WTC11 (cell line): ENCODE measurements around the gene PARD3B. TPM values are rescaled to one million over a fixed set of nuclear protein-coding genes. Genes with fewer than 3 reads are reported as not detected.

Experiments
- ATAC-seq: fragments of 200-7000 bp; cut with Tn5 transposase; 2 replicates; pipeline ENCODE4 v1.10.0; 2021; ENCODE audit warnings: mild to moderate bottlenecking, moderate library complexity
- CTCF ChIA-PET: fragments of 300-600 bp; sonication (Branson Sonifier 250); formaldehyde crosslinking; loops from one replicate; lab custom pipeline; 2021; ENCODE audit warnings: antibody characterized with exemption; lab: Charles Lee
- POLR2A ChIA-PET: fragments of 350-600 bp; sonication (Branson Sonifier 250); formaldehyde crosslinking; loops from one replicate; lab custom pipeline; 2021; ENCODE audit warnings: antibody characterized with exemption; lab: Charles Lee
- DNase-seq: peaks from one replicate; pipeline ENCODE4 v3.0.0; 2021; ENCODE audit warnings: low spot score
- H3K27ac Mint-ChIP-seq: 2 replicates; pipeline ENCODE4 v1.8.0; 2021; ENCODE audit warnings: mixed read lengths
- H3K27me3 Mint-ChIP-seq: 2 replicates; pipeline ENCODE4 v1.8.0; 2021; ENCODE audit warnings: low read depth, mild to moderate bottlenecking, moderate library complexity, mixed read lengths
- H3K36me3 Mint-ChIP-seq: 2 replicates; pipeline ENCODE4 v1.8.0; 2021; ENCODE audit warnings: mixed read lengths
- H3K4me1 Mint-ChIP-seq: 2 replicates; pipeline ENCODE4 v1.8.0; 2022; ENCODE audit warnings: mixed read lengths
- H3K4me3 Mint-ChIP-seq: 2 replicates; pipeline ENCODE4 v1.8.0; 2021; ENCODE audit warnings: mild to moderate bottlenecking, moderate library complexity, mixed read lengths
- H3K9me3 Mint-ChIP-seq: 2 replicates; pipeline ENCODE4 v1.8.0; 2021; ENCODE audit warnings: mixed read lengths
- ATF1 ChIP-seq: sonication (generic); formaldehyde crosslinking; IDR thresholded peaks from 2 replicates; pipeline ENCODE4 v1.8.1; 2023; ENCODE audit warnings: mild to moderate bottlenecking, moderate library complexity, missing genetic modification reagents
- EMX1 ChIP-seq: fragments of 250-450 bp; sonication (Bioruptor Pico); IDR thresholded peaks from 2 replicates; pipeline ENCODE4 v1.8.0; 2021; ENCODE audit warnings: mild to moderate bottlenecking
- ESRRA ChIP-seq: sonication (generic); formaldehyde crosslinking; IDR thresholded peaks from 2 replicates; pipeline ENCODE4 v1.8.1; 2022; ENCODE audit warnings: mild to moderate bottlenecking, missing genetic modification reagents, borderline replicate concordance
- FOXJ3 ChIP-seq: sonication (generic); formaldehyde crosslinking; IDR thresholded peaks from 2 replicates; pipeline ENCODE4 v1.9.0; 2021; ENCODE audit warnings: missing genetic modification reagents, mild to moderate bottlenecking, borderline replicate concordance
- FOXP1 ChIP-seq: sonication (generic); formaldehyde crosslinking; IDR thresholded peaks from 2 replicates; pipeline ENCODE4 v1.8.0; 2022; ENCODE audit warnings: missing genetic modification reagents, mild to moderate bottlenecking, moderate library complexity, borderline replicate concordance
- GTF2I ChIP-seq: fragments of 250-450 bp; sonication (Bioruptor Pico); conservative IDR thresholded peaks from 2 replicates; pipeline ENCODE4 v1.4.0; 2021; ENCODE audit warnings: mild to moderate bottlenecking
- NFATC4 ChIP-seq: fragments of 250-450 bp; sonication (Bioruptor Pico); IDR thresholded peaks from 2 replicates; pipeline ENCODE4 v1.9.0; 2021; ENCODE audit warnings: mild to moderate bottlenecking
- NR2C2 ChIP-seq: sonication (generic); formaldehyde crosslinking; IDR thresholded peaks from 2 replicates; pipeline ENCODE4 v1.8.0; 2022; ENCODE audit warnings: mild to moderate bottlenecking, missing genetic modification reagents
- RORB ChIP-seq: fragments of 250-450 bp; sonication (Bioruptor Pico); IDR thresholded peaks from 2 replicates; pipeline ENCODE4 v1.9.0; 2021; ENCODE audit warnings: mild to moderate bottlenecking
- TP53 ChIP-seq: sonication (generic); formaldehyde crosslinking; IDR thresholded peaks from 2 replicates; pipeline ENCODE4 v1.8.1; 2023; ENCODE audit warnings: mild to moderate bottlenecking, missing genetic modification reagents
- ZBTB21 ChIP-seq: sonication (generic); formaldehyde crosslinking; IDR thresholded peaks from 2 replicates; pipeline ENCODE4 v1.8.1; 2023; ENCODE audit warnings: mild to moderate bottlenecking, missing genetic modification reagents, borderline replicate concordance
- ZNF121 ChIP-seq: sonication (generic); formaldehyde crosslinking; IDR thresholded peaks from 2 replicates; pipeline ENCODE4 v1.8.0; 2023; ENCODE audit warnings: missing genetic modification reagents
- ZNF138 ChIP-seq: sonication (generic); formaldehyde crosslinking; conservative IDR thresholded peaks from 2 replicates; pipeline ENCODE4 v1.8.1; 2022; ENCODE audit warnings: mild to moderate bottlenecking, moderate library complexity, missing genetic modification reagents
- ZNF219 ChIP-seq: sonication (generic); formaldehyde crosslinking; IDR thresholded peaks from 2 replicates; pipeline ENCODE4 v1.8.0; 2023; ENCODE audit warnings: missing genetic modification reagents, mild to moderate bottlenecking, borderline replicate concordance
- ZNF396 ChIP-seq: fragments of 250-450 bp; sonication (Bioruptor Pico); IDR thresholded peaks from 2 replicates; pipeline ENCODE4 v1.8.0; 2021; ENCODE audit warnings: mild to moderate bottlenecking, moderate library complexity, borderline replicate concordance
- ZNF671 ChIP-seq: fragments of 250-450 bp; sonication (Bioruptor Pico); IDR thresholded peaks from 2 replicates; pipeline ENCODE4 v1.8.0; 2021; ENCODE audit warnings: mild to moderate bottlenecking
- total RNA-seq: library from RNA; stranded (reverse); gene quantifications from 3 replicates; pipeline ENCODE4 v1.2.3, GENCODE V29; 2021
- TF ChIP-seq, protein P1 (sequence below): sonication (generic); formaldehyde crosslinking; IDR thresholded peaks from 2 replicates; pipeline ENCODE4 v1.8.1; 2023; ENCODE audit warnings: mild to moderate bottlenecking, missing genetic modification reagents, moderate library complexity
- TF ChIP-seq, protein P2 (sequence below): sonication (generic); formaldehyde crosslinking; IDR thresholded peaks from 2 replicates; pipeline ENCODE4 v1.8.1; 2022; ENCODE audit warnings: mild to moderate bottlenecking, moderate library complexity, missing genetic modification reagents
- TF ChIP-seq, protein P3 (sequence below): sonication (generic); formaldehyde crosslinking; IDR thresholded peaks from 2 replicates; pipeline ENCODE4 v1.8.1; 2023; ENCODE audit warnings: mild to moderate bottlenecking, missing genetic modification reagents, moderate library complexity
- TF ChIP-seq, protein P4 (sequence below): sonication (generic); formaldehyde crosslinking; IDR thresholded peaks from 2 replicates; pipeline ENCODE4 v1.8.0; 2022; ENCODE audit warnings: mild to moderate bottlenecking, missing genetic modification reagents
- TF ChIP-seq, protein P5 (sequence below): fragments of 250-450 bp; sonication (Bioruptor Pico); IDR thresholded peaks from 2 replicates; pipeline ENCODE4 v2.1.2; 2022; ENCODE audit warnings: mild to moderate bottlenecking, moderate library complexity
- TF ChIP-seq, protein P6 (sequence below): sonication (generic); formaldehyde crosslinking; IDR thresholded peaks from 2 replicates; pipeline ENCODE4 v1.8.1; 2022; ENCODE audit warnings: low read depth, mild to moderate bottlenecking, moderate library complexity, missing genetic modification reagents, borderline replicate concordance
- TF ChIP-seq, protein P7 (sequence below): sonication (generic); formaldehyde crosslinking; IDR thresholded peaks from 2 replicates; pipeline ENCODE4 v1.8.1; 2022; ENCODE audit warnings: low read depth, missing genetic modification reagents, borderline replicate concordance
- TF ChIP-seq, protein P8 (sequence below): fragments of 250-450 bp; sonication (Bioruptor Pico); IDR thresholded peaks from 2 replicates; pipeline ENCODE4 v1.9.0; 2021; ENCODE audit warnings: mild to moderate bottlenecking

The PARD3B gene
- total RNA-seq, 1 experiment from 2014 or later, result 5.6 TPM

DNA sequence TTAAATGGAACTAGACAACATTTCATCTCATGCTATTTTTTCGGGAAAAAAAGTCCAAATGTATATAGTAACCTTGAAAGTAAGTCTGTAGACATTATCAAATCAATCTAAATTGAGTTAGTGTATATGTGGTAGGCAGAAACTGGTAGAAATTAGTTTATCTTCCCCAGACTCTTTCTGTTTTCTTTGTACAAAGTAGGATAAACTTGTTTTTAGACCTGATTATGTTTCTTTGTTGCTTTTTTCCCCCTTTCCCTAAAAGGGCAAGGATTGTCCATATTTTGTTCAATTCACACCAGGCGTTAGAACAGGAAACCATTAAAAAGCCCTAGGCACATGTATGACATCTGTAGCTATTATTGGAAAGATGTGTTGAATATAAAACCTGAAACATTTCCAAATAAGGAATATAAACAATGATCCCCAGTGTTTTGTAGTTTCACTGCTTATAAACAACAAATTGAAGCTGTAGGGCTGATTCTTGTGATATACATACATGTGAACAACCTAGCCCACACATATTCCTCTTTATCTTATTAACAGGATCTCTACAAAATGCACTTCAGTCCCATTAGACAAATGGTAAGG lies 528.3 kb downstream of the PARD3B start:
- no peak for DNase-seq
- Mint-ChIP-seq H3K36me3 (no peaks in the 10 kb centered on the region), H3K4me1 (peaks cover 27% of the 10 kb centered on the region), H3K27me3 (no peaks in the 10 kb centered on the region), H3K4me3 (no peak overlapping the region), H3K27ac (no peak overlapping the region), H3K9me3 (no peaks in the 10 kb centered on the region)
- no peak for TF ChIP-seq ZBTB21 (CRISPR knock-in tag)
- no peak for TF ChIP-seq ZNF671 (CRISPR knock-in tag)
- no peak for TF ChIP-seq NFATC4 (CRISPR knock-in tag)
- no peak for TF ChIP-seq RORB
- TF ChIP-seq, protein P1, sequence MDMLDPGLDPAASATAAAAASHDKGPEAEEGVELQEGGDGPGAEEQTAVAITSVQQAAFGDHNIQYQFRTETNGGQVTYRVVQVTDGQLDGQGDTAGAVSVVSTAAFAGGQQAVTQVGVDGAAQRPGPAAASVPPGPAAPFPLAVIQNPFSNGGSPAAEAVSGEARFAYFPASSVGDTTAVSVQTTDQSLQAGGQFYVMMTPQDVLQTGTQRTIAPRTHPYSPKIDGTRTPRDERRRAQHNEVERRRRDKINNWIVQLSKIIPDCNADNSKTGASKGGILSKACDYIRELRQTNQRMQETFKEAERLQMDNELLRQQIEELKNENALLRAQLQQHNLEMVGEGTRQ (CRISPR knock-in tag), result no peak
- TF ChIP-seq, protein P2, sequence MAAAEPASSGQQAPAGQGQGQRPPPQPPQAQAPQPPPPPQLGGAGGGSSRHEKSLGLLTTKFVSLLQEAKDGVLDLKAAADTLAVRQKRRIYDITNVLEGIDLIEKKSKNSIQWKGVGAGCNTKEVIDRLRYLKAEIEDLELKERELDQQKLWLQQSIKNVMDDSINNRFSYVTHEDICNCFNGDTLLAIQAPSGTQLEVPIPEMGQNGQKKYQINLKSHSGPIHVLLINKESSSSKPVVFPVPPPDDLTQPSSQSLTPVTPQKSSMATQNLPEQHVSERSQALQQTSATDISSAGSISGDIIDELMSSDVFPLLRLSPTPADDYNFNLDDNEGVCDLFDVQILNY (CRISPR knock-in tag), result no peak
- no peak for TF ChIP-seq FOXP1 (CRISPR knock-in tag)
- TF ChIP-seq, protein P3, sequence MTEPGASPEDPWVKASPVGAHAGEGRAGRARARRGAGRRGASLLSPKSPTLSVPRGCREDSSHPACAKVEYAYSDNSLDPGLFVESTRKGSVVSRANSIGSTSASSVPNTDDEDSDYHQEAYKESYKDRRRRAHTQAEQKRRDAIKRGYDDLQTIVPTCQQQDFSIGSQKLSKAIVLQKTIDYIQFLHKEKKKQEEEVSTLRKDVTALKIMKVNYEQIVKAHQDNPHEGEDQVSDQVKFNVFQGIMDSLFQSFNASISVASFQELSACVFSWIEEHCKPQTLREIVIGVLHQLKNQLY (CRISPR knock-in tag), result no peak
- no peak for ATAC-seq
- CTCF ChIA-PET, result no interaction called here
- POLR2A ChIA-PET, result no interaction called here

DNA sequence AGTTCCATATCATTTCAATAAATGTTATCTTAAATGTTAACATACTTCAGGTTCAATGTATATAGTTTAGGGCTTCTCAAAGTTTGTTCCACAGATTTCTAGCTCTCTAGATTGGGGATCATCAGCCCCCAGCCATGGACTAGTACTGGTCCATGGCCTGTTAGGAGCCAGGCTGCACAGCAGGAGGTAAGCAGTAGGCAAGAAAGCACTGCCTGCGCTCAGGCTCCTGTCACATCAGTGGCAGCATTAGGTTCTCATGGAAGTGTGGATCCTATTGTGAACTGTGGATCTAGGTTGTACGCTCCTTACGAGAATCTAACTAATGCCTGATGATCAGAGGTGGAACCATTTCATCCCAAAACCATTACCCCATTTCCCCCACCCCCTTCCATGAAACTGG lies 531.1 kb downstream of the PARD3B start:
- TF ChIP-seq, protein P4, sequence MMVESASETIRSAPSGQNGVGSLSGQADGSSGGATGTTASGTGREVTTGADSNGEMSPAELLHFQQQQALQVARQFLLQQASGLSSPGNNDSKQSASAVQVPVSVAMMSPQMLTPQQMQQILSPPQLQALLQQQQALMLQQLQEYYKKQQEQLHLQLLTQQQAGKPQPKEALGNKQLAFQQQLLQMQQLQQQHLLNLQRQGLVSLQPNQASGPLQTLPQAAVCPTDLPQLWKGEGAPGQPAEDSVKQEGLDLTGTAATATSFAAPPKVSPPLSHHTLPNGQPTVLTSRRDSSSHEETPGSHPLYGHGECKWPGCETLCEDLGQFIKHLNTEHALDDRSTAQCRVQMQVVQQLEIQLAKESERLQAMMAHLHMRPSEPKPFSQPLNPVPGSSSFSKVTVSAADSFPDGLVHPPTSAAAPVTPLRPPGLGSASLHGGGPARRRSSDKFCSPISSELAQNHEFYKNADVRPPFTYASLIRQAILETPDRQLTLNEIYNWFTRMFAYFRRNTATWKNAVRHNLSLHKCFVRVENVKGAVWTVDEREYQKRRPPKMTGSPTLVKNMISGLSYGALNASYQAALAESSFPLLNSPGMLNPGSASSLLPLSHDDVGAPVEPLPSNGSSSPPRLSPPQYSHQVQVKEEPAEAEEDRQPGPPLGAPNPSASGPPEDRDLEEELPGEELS (CRISPR knock-in tag), result no peak
- TF ChIP-seq, protein P5, sequence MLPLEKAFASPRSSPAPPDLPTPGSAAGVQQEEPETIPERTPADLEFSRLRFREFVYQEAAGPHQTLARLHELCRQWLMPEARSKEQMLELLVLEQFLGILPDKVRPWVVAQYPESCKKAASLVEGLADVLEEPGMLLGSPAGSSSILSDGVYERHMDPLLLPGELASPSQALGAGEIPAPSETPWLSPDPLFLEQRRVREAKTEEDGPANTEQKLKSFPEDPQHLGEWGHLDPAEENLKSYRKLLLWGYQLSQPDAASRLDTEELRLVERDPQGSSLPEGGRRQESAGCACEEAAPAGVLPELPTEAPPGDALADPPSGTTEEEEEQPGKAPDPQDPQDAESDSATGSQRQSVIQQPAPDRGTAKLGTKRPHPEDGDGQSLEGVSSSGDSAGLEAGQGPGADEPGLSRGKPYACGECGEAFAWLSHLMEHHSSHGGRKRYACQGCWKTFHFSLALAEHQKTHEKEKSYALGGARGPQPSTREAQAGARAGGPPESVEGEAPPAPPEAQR (CRISPR knock-in tag), result no peak
- TF ChIP-seq ZNF396 (no peak), FOXP1 (CRISPR knock-in tag) (no peak), ZNF219 (CRISPR knock-in tag) (no peak), GTF2I (CRISPR knock-in tag) (no peak), ESRRA (no peak), ZNF121 (CRISPR knock-in tag) (no peak), TP53 (CRISPR knock-in tag) (no peak), ATF1 (CRISPR knock-in tag) (no peak), ZNF138 (no peak), EMX1 (CRISPR knock-in tag) (no peak), FOXJ3 (CRISPR knock-in tag) (no peak), NR2C2 (CRISPR knock-in tag) (no peak)
- TF ChIP-seq, protein P6, sequence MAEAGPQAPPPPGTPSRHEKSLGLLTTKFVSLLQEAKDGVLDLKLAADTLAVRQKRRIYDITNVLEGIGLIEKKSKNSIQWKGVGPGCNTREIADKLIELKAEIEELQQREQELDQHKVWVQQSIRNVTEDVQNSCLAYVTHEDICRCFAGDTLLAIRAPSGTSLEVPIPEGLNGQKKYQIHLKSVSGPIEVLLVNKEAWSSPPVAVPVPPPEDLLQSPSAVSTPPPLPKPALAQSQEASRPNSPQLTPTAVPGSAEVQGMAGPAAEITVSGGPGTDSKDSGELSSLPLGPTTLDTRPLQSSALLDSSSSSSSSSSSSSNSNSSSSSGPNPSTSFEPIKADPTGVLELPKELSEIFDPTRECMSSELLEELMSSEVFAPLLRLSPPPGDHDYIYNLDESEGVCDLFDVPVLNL (CRISPR knock-in tag), result no peak
- TF ChIP-seq, protein P7, sequence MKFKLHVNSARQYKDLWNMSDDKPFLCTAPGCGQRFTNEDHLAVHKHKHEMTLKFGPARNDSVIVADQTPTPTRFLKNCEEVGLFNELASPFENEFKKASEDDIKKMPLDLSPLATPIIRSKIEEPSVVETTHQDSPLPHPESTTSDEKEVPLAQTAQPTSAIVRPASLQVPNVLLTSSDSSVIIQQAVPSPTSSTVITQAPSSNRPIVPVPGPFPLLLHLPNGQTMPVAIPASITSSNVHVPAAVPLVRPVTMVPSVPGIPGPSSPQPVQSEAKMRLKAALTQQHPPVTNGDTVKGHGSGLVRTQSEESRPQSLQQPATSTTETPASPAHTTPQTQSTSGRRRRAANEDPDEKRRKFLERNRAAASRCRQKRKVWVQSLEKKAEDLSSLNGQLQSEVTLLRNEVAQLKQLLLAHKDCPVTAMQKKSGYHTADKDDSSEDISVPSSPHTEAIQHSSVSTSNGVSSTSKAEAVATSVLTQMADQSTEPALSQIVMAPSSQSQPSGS (CRISPR knock-in tag), result no peak
- TF ChIP-seq, protein P8, sequence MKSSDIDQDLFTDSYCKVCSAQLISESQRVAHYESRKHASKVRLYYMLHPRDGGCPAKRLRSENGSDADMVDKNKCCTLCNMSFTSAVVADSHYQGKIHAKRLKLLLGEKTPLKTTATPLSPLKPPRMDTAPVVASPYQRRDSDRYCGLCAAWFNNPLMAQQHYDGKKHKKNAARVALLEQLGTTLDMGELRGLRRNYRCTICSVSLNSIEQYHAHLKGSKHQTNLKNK, result no peak
- TF ChIP-seq, protein P2 (CRISPR knock-in tag), result no peak
- CTCF ChIA-PET, result no interaction called here
- POLR2A ChIA-PET, result no interaction called here
- Mint-ChIP-seq H3K27ac (no peak overlapping the region), H3K9me3 (no peaks in the 10 kb centered on the region), H3K36me3 (no peaks in the 10 kb centered on the region), H3K4me3 (no peak overlapping the region), H3K27me3 (no peaks in the 10 kb centered on the region), H3K4me1 (peaks cover 20% of the 10 kb centered on the region)
- 0 out of 2 replicates have a peak, but pooled peaks have one; percentile 48 for ATAC-seq
- peak; percentile 20 for DNase-seq
